HG02610 (cell line): ENCODE data around the gene FLYWCH2.

Experiments
- ATAC-seq: cut with Tn5 transposase; IDR thresholded peaks from one replicate; pipeline ENCODE4 v1.9.1; 2021; ENCODE audit warnings: mild to moderate bottlenecking, moderate library complexity; ENCODE audit not compliant: unreplicated experiment

Gene FLYWCH2

DNA sequence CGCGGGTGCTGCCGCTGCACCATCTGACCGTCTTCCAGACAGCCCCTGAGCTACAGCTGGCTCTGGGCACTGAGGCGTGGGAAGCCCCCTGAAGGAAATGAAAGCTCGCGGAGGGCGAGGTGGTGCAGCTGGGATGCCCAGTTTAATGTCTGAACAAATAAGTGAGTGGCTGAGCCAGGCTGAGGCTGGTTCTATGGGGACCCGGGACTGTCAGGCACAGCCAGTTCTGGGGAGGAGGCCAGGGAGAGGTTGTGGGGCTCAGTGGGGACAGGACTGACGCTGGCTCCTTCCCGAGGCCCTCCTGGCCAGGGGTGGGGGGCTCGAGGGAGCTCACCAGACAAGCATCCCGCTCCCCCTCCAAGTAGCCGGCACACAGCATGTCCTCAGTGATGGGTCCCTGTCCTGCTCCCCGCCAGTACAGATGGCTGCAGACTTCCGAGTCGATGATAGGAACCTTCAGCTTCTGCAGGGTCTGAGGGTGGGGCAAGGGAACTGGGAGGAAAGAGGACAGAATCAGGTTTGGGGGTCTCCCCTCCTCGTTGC is 29.4 kb upstream of the FLYWCH2 start:
- no peak for ATAC-seq

DNA sequence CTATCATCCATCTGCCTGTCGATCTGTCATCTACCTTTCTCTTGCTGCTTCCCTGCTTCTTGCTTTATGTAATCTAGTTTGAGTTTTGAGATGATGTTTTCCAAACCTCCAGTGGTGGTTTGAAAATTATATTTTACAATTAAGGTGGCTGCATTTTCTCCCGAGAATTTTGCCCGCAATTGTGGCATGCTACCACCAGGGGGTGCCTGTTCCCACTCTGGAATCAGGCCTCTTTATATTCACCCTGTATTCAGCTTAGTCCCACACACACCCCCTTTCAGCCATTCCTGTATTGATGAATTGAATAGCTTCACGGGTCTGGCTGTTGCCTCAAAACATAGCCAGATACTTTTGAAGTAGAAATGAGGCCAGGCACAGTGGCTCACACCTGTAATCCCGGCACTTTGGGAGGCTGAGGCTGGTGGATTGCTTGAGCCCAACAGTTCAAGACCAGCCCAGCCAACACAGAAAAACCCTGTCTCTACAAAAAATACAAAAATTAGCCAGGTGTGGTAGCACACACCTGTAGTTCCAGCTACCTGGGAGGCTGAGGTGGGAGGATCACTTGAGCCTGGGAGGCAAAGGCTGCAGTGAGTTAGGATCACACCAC is 28.2 kb upstream of the FLYWCH2 start:
- ATAC-seq = no peak

DNA sequence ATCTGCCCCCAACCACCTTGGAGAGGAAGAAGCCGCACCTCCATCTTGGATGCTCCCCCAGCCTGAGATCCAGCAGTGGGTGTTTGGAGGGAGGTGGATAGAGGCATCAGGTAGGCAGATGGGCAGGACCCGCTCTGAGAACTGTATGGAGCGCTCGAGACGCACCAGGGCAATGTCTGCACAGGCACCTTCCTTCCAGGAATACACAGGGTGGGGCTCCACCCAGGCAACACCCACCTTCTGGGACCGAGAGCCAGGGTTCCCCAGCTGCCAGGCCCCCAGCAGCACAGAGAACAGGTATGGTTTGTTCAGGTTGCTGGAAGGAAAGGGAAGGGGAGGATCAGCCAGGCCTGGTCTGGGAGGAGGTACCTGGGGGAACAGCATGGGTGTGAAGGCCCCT is 27.5 kb upstream of the FLYWCH2 start:
- ATAC-seq = no peak

DNA sequence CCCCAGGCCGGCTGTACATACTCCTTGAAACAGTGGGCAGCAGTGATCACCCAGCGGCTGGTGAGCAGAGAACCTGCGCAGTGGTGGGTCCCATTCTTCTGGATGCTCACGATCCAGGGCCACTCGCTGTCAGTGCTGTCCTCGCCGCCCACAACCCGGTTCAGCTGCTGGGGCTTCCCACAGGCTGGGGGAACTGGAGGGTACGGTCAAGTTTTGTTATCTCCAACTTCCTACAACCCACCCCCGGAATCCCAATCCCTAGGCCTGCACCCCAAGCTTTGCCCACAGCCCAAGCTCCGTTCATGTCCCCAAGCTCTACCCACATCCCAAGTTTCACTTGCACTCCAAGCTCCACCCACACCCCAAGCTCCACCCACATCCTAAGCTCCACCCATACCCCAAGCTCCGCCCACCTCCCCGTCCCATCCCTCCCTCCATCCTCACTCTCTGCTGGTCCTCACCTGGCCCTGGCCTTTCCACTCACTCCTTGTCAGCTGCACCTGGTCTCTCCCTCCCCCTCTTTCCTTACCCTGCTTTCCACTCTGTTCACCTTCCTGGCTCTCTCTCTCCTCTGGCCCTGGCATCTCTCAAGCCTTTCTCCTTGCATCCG is 26.8 kb upstream of the FLYWCH2 start:
- no peak for ATAC-seq

DNA sequence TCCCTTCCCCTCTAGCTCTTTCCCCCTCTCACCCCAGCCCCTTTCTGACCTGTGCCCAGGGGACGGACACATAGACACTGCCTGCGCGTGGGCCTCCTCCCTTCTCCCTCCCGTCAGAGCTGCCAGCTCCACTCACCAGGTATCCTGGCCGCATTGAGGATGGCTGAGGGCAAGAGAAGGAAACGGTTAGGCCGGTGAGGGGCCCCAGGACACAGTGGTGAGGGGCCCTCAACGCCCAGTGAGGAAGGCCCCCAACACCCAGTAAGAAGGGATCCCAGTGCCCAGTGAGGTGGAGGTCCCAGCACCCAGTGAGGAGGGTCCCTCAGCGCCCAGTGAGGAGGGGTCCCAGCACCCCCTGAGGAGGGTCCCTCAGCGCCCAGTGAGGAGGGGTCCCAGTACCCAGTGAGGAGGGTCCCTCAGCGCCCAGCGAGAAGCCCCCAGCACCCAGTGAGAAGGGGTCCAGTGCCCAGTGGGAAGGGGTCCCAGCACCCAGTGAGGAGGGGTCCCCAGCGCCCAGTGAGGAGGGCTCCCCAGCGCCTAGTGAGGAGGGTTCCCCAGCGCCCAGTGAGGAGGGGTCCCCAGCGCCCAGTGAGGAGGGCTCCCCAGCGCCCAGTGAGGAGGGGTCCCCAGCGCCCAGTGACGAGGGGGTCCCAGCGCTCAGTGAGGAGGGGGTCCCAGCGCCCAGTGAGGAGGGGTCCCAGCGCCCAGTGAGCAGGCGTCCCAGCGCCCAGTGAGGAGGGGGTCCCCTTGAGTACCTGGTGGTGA is 26.1 kb upstream of the FLYWCH2 start:
- no peak for ATAC-seq

DNA sequence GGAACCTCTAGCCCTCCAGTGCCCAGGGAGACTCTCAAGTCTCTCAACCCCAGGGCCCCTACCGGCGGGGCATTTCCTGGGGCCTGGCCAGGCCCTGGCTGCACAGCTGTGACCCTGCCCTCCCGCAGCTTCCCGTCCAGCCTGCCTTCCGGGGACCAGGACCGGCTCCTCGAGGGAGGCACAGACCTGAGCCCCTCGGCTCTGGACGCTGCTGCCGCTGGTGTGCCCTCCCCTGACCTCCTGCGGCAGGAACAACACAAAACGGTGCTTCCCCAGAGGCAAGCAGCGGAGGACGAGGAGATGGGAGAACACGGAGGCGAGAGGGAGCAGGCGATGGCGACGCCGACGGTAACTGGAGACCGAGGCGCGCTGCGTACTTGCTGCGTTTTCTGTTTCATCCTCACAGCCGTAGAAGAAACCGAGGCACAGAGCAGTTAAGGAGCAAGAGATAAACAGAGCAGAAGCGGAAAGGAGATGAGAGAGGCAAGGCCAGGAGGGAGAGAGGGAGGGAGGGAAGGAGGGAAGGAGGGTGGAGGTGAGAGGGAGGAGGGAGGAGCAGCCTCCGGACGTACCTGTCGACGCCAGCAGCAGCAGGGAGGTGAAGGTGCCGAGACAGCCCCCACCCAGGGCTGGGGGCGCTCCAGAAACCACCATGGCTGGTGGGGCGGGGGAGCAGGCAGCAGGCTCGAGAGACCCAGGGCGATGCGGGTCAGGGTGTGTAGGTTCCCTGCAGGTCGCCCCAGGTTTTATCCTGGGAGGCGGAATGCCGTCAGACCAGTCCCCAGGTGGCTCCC is 25.4 kb upstream of the FLYWCH2 start, which contains the start of gene PRSS22:
Gene PRSS22, minus strand, starts transcription at position 720 of the 794 bp plus-strand sequence. Its CDS starts 66 bp downstream, at position 654.
- ATAC-seq = no peak

DNA sequence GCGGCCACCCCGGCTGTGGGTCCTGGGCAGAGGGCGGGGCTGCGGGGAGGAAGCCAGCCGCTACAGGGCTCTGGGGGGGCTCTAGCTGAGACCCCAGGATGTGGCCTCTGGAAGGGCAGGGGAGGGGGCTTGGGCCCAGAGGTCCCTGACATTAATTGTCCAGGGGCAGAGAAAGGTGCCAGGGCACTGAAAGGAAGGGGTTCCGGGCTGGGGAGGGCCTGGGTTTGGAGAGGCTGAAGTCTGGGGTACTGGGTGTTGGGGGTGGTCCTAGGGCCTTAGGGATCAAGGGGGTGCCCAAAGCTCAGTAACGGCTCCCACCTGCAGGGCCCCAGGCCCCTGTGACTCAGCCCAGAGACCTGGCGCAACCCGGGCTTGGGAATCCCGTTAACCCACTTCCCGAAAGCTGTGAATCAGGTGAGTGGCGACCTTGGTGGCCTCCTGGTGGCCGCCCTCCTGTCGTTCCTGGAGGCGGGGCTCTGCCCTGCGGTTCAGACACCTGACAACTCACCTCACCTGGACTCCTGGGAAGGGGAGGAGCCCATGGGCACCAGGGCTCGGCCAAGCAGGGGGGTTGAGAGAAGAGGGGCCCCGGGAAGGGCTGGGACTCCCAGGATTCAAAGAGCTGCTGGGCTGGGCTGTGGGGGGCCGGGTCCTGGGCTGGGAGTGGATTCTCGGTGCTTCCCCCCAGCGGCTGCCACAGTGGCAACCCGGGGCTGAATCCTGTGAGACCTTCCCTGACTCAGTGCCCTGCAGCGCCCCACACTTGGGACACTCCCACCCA is 24.6 kb upstream of the FLYWCH2 start:
- ATAC-seq = no peak

DNA sequence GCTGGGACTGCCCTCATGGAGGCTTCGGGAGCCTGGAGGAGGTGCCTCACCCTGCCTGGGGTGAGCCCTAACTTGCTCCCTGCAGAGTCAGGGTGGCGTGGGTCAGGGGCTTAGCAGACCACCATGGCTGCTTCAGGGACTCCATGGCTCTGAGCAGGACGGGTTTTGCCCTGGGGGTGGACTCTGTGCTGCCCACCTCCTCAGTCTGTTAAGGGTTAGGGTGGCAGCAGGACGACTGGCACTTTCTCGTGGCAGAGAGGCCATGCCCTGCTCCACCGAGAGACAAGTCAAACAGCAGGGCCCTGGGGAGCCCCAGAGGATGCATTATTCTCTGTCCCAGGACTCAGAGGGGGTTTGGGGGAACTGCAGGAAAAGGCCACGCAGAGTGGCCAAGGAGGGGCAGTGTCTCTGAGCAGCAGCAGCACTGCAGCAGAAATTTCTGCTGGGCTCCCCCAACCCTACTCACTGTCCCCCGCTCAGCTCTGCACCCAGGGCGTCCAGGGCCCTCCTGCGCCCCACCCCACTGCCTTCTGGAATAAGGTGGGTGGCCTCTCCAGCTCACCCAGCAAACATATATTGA is 23.2 kb upstream of the FLYWCH2 start:
- ATAC-seq = no peak

DNA sequence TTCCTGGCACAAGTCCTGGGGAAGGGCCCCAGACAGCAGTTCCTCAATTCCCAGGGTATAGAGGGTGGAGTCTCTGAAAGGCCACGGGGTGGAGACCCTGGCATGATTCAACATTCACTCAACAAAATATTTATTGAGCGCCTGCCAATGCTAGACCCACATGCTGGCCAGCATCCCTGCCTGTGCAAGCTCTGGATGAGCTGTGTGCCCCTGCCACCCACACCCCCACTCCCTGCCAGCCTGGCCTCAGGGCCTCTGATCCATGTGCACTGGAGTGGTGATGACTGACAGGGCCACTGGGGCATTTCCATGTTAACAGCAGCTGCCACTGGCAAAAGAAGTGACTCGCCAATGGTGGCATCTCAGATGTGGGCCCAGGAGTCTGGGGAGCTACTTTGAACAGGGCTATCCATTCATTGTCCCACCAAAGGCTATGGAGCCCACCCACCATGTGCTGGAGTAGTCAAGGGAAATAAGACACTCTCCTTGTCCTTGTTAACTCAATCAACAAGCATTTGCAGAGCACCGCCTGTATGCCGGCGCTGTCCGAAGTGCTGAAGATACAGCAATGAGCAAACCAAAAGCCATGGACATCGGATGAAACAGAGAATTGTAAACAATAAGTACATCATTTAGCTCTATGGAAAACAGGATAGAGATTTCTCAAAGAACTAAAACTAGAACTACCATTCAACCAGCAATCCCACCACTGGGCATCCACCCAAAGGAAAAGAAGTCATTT is 22.0 kb upstream of the FLYWCH2 start:
- ATAC-seq = no peak

DNA sequence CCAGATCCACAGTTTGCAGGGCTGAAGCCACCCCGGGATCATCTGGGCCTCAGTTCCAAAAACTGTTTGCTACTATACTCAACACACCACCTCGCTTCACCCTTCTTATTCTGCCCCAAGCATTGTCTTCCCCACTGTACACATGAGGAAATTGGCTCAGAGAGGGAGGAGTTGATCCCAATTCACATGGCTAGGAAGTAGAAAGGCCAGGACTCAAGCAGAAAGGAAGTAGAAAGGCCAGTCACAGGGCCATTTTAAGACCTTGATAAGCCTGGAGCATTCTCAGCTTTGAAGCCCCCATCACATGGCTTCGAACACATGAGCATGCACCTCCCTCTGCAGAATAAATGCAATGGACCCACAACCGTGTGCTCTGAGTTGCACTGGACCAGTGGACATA is 17.4 kb upstream of the FLYWCH2 start:
- no peak for ATAC-seq

DNA sequence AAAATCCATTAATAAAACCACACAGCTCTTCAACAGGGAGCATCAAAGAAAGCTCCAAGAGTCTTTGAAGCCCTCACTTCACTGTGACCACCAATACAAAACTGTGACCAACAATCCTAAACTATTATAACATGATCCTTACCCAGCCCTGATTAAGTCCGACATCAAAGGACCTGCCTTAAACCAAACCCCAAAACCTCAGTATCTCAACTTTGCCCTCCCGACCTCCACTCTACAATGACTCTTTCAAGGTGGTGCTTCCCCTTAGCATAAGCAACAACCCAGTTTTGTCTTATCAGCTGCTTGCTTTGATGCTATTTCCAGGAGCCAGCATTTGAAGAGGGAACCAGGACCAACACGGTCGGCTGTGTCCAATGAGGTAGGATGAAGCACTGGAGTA is 16.6 kb upstream of the FLYWCH2 start:
- ATAC-seq = no peak

DNA sequence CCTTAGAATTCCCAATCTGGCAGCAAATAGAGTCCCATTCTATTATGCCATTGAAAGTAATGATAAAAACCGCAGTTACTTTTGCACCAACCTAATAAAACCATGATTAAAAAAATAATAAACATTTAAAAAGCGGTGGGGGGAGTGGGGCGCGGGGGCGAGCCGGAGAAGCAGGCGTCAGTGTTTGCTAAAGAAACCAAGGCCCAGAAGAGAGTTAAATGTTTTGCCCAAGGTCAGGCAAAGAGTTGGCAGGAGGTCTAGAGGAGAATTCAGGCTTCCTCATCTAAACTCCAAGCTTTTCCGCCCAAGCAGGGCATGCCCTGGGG is 15.4 kb upstream of the FLYWCH2 start:
- no peak for ATAC-seq

DNA sequence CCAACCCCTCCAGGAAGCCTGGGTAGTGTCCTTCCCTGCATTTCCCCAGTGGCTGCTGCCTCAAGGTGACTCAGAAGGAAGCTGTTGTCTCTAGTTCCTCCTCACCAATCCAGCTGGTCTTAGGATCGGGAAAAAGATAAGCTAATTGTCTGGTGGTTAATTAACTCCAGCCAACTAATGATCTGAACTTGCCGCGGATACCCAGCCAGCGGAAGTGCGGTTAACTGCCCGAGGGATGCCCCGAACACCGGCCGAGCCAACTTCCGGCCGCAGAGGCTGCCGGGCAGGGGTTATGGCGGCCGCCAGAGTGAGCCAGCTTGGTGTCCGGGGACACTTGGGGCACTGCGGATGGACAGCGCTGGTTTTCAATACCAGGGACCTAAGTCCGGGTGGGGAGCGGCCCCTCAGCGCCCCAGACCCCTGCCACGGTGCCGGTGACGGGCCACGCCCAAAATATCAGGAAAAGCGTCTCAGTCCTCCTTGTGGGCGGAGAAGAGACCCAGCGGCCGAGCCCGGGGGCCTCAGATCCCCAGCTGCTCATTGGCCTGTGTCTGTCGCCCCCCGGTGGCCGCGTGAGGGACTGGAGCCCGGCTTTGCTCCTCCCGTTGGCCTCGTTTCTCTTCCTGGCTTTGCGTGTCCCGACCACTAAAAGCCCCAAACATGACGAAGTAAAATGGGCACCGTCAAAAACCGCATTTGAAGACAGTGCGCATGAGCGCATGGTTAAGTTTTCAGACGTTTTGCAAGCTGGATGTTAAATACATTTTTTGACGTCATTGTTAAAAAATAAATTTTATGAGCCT is 14.8 kb upstream of the FLYWCH2 start:
- peak; percentile 78 for ATAC-seq

DNA sequence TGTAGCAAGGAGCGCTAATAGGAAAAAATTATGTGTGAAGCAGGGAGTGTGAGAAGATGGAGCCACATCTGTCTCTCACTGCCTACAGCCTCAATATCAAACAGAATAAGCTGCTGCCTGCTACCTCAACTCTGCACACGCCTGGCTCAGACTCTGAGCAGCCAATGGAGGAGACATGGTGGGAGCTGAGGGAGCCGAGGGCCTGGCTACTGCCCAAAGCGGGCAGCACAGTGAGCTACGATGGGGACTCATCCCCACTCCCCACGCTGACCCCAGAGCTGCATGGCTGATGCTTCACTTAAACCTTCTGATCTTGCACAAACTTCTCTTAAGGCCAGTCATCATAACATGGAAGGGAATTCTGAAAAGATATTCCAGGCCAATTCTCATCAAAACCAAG is 11.1 kb upstream of the FLYWCH2 start:
- no peak for ATAC-seq

DNA sequence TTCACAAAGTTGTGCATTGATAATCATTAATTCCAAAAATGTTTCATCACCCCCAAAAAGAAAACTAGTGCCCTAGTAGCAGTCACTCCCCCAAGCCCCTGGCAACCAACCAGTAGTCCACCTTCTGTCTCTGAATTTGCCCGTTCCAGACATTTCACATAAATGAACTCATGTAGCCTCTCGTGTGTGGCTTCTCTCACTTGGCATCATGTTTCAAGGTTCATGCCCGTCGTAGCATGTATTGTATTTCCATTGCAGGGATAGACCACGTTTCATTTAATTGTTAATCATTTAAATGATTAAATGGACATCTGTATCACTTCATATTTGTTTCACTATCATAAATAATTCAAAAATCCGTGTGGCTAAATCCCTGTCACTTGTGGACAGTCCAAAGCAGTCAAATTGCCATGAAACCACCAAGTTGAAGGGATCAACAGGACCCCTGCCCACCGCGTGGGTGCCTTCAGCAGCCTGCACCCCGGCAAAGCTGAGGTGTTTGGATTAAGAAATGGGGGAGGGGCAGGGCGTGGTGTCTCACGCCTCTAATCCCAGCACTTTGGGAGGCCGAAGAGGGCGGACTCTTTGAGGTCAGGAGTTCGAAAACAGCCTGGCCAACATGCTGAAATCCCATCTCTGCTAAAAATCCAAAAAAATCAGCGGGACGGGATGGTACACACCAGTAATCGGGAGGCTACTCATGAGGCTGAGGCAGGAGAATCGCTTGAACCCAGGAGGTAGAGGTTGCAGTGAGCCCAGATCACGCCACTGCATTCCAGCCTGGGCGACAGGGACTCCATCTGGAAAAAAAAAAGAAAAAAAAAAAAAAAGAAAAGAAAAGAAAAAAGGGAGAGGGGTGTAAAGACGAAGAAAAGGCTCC is 8.7 kb upstream of the FLYWCH2 start:
- no peak for ATAC-seq

DNA sequence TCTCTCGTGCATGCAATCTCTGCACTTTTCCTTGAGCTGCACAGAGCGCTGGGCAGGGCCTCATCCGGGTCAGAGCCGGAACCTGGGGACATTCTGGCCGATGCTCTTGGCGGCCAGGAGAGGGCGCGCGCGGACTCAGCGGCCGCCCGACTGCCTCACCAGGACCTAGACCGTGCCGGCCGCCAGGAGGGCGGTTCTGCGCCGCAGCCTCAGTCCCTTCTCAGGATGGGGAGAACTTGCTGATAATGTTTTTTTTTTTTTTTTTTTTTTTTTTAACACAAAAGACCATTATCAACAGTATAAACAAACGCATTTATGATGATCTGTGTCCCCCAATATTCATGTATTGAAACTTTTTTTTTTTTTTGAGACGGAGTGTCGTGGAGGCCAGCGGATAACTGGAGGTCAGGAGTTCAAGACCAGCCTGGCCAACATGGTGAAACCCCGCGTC is 8.1 kb upstream of the FLYWCH2 start:
- ATAC-seq = peak; percentile 49

DNA sequence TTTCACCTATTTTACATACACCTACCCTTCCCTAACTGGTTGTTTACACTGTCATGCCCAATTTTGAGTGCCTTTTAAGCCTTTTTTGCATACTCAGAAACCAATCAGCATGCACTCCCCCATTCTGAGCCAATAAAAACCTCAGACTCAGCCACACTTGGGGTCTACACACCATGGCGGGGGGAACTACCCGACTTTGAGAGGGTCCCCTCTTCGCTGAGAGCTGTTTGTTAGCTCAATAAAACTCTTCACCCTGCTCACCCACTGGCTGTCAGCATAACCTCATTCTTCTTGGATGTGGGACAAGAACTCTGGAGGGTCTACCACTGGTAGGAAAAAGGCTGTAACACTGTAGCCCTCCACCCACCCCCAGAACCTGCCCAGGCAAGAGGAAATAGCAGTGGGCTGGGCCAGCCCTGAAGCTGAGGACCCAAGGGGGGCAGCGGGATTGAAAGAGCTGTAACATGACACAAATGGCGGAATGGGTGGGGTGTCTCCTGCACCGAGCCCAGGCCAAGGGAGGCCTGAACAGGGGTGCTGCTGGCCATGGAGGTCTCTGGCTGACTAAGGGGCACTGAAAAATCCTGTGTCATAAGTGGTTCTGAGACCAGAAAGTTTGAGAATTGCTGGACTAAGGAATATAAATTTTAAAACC is 3.0 kb upstream of the FLYWCH2 start:
- no peak for ATAC-seq
